DND-41 (cell line): Measurements from ENCODE around the gene ELMO3.

Experiments used
- CTCF ChIP-seq: IDR thresholded peaks from 2 replicates; pipeline ENCODE4 v1.5.1; 2012; ENCODE audit warnings: borderline replicate concordance, low read length, moderate library complexity, mild to moderate bottlenecking; ENCODE audit not compliant: poor library complexity, severe bottlenecking; ENCODE audit errors: extremely low read depth
- EZH2 ChIP-seq: IDR thresholded peaks from 3 replicates; pipeline ENCODE4 v1.6.1; 2012; ENCODE audit warnings: borderline replicate concordance, low read depth, mild to moderate bottlenecking, moderate library complexity, low read length, inconsistent platforms; ENCODE audit not compliant: severe bottlenecking

- TF ChIP-seq EZH2: no peak
- TF ChIP-seq CTCF: no peak
Measured at GRCh38 chr16:67216612-67217490, 17.9 kb downstream of the ELMO3 start.
